Measurements from ENCODE around the gene QSOX1. TPM values are rescaled to one million over a fixed set of nuclear protein-coding genes. Genes with fewer than 3 reads are reported as not detected.
"Not testable (repeated sequence)": the region's sequence is repeated elsewhere in the genome, so short reads cannot be mapped to it uniquely, and the experiment has no call there.

The QSOX1 gene
- total RNA-seq: 58.7 and 62.6 TPM in 2 replicates

GRCh38 chr1:180154325-180155181, at the start of gene QSOX1:
Gene QSOX1 (plus strand): TSS chr1:180154869. CDS start chr1:180154908, 39 bp downstream.
- Mint-ChIP-seq H3K4me1 (ENCODE audit: low read depth) (peaks cover 36% of the 10 kb centered on the region), H3K27ac (peak within 1 kb of the TSS; percentile 90), H3K9me3 (no peaks in the 10 kb centered on the region), H3K27me3 (ENCODE audit: low read depth) (peaks cover 3% of the 10 kb centered on the region), H3K4me3 (ENCODE audit: low read depth) (peak within 1 kb of the TSS; percentile 89), H3K36me3 (ENCODE audit: low read depth) (no peaks in the 10 kb centered on the region)
- intact Hi-C loops (cut with micrococcal nuclease): loop anchor here (1.0 to 10.0 kb wide), 6 partner anchors 23 to 930 kb away; partner anchors contain the start of genes AXDND1, CEP350, IER5 and TOR1AIP1
- peak; percentile 86 for DNase-seq (ENCODE audit: low spot score)

- Mint-ChIP-seq H3K9me3 (no peaks in the 10 kb centered on the region), H3K4me3 (ENCODE audit: low read depth) (no peak overlapping the region), H3K36me3 (ENCODE audit: low read depth) (peaks cover 29% of the 10 kb centered on the region), H3K27ac (no peak overlapping the region), H3K4me1 (ENCODE audit: low read depth) (no peaks in the 10 kb centered on the region), H3K27me3 (ENCODE audit: low read depth) (no peaks in the 10 kb centered on the region)
- intact Hi-C loops (cut with micrococcal nuclease): no loop called here
- DNase-seq (ENCODE audit: low spot score): no peak
Measured at GRCh38 chr1:180112091-180112490, 42.6 kb upstream of the QSOX1 start.

GRCh38 chr1:180112984-180113647, 41.6 kb upstream of the QSOX1 start:
- H3K9me3 Mint-ChIP-seq: no peaks in the 10 kb centered on the region
- no peaks in the 10 kb centered on the region for H3K27me3 Mint-ChIP-seq (ENCODE audit: low read depth)
- no peak overlapping the region for H3K4me3 Mint-ChIP-seq (ENCODE audit: low read depth)
- intact Hi-C loops (cut with micrococcal nuclease): no loop called here
- H3K4me1 Mint-ChIP-seq (ENCODE audit: low read depth): no peaks in the 10 kb centered on the region
- DNase-seq (ENCODE audit: low spot score): no peak
- peaks cover 23% of the 10 kb centered on the region for H3K36me3 Mint-ChIP-seq (ENCODE audit: low read depth)
- H3K27ac Mint-ChIP-seq: no peak overlapping the region

- intact Hi-C loops (cut with micrococcal nuclease): no loop called here
- H3K4me3 Mint-ChIP-seq (ENCODE audit: low read depth): no peak overlapping the region
- no peak for DNase-seq (ENCODE audit: low spot score)
- no peaks in the 10 kb centered on the region for H3K27me3 Mint-ChIP-seq (ENCODE audit: low read depth)
- H3K9me3 Mint-ChIP-seq: no peaks in the 10 kb centered on the region
- H3K36me3 Mint-ChIP-seq (ENCODE audit: low read depth): peaks cover 23% of the 10 kb centered on the region
- H3K4me1 Mint-ChIP-seq (ENCODE audit: low read depth): no peaks in the 10 kb centered on the region
- H3K27ac Mint-ChIP-seq: no peak overlapping the region
Measured at GRCh38 chr1:180114396-180114945, 40.2 kb upstream of the QSOX1 start.

GRCh38 chr1:180116964-180117763, 37.5 kb upstream of the QSOX1 start:
- Mint-ChIP-seq H3K27ac (no peak overlapping the region), H3K36me3 (ENCODE audit: low read depth) (peaks cover 10% of the 10 kb centered on the region), H3K27me3 (ENCODE audit: low read depth) (no peaks in the 10 kb centered on the region), H3K4me1 (ENCODE audit: low read depth) (no peaks in the 10 kb centered on the region), H3K9me3 (no peaks in the 10 kb centered on the region), H3K4me3 (ENCODE audit: low read depth) (no peak overlapping the region)
- intact Hi-C loops (cut with micrococcal nuclease): loop anchor here (5.0 kb wide), 1 partner anchor 50 kb away; no protein-coding TSS in a partner anchor
- no peak for DNase-seq (ENCODE audit: low spot score)

GRCh38 chr1:180117764-180118116, 36.9 kb upstream of the QSOX1 start:
- H3K4me3 Mint-ChIP-seq (ENCODE audit: low read depth): no peak overlapping the region
- DNase-seq (ENCODE audit: low spot score): no peak
- no peaks in the 10 kb centered on the region for H3K4me1 Mint-ChIP-seq (ENCODE audit: low read depth)
- H3K27ac Mint-ChIP-seq: no peak overlapping the region
- no peaks in the 10 kb centered on the region for H3K27me3 Mint-ChIP-seq (ENCODE audit: low read depth)
- no peaks in the 10 kb centered on the region for H3K9me3 Mint-ChIP-seq
- intact Hi-C loops (cut with micrococcal nuclease): loop anchor here (5.0 kb wide), 1 partner anchor 50 kb away; no protein-coding TSS in a partner anchor
- H3K36me3 Mint-ChIP-seq (ENCODE audit: low read depth): peaks cover 4% of the 10 kb centered on the region

- Mint-ChIP-seq H3K9me3 (no peaks in the 10 kb centered on the region), H3K4me1 (ENCODE audit: low read depth) (no peaks in the 10 kb centered on the region), H3K36me3 (ENCODE audit: low read depth) (no peaks in the 10 kb centered on the region), H3K27me3 (ENCODE audit: low read depth) (no peaks in the 10 kb centered on the region), H3K4me3 (ENCODE audit: low read depth) (no peak overlapping the region), H3K27ac (no peak overlapping the region)
- no peak for DNase-seq (ENCODE audit: low spot score)
- intact Hi-C loops (cut with micrococcal nuclease): loop anchor here (5.0 kb wide), 1 partner anchor 47 kb away; no protein-coding TSS in a partner anchor
Measured at GRCh38 chr1:180119837-180120236, 34.8 kb upstream of the QSOX1 start.

GRCh38 chr1:180123463-180123936, 31.2 kb upstream of the QSOX1 start:
- no peaks in the 10 kb centered on the region for H3K27me3 Mint-ChIP-seq (ENCODE audit: low read depth)
- intact Hi-C loops (cut with micrococcal nuclease): no loop called here
- H3K27ac Mint-ChIP-seq: no peak overlapping the region
- DNase-seq (ENCODE audit: low spot score): no peak
- H3K9me3 Mint-ChIP-seq: no peaks in the 10 kb centered on the region
- H3K4me1 Mint-ChIP-seq (ENCODE audit: low read depth): no peaks in the 10 kb centered on the region
- H3K36me3 Mint-ChIP-seq (ENCODE audit: low read depth): no peaks in the 10 kb centered on the region
- no peak overlapping the region for H3K4me3 Mint-ChIP-seq (ENCODE audit: low read depth)

- peaks cover 6% of the 10 kb centered on the region for H3K27me3 Mint-ChIP-seq (ENCODE audit: low read depth)
- H3K4me1 Mint-ChIP-seq (ENCODE audit: low read depth): peaks cover 12% of the 10 kb centered on the region
- intact Hi-C loops (cut with micrococcal nuclease): loop anchor here (1.0 kb wide), 1 partner anchor 24 kb away; the partner anchor contains the start of gene QSOX1
- no peaks in the 10 kb centered on the region for H3K36me3 Mint-ChIP-seq (ENCODE audit: low read depth)
- no peak overlapping the region for H3K4me3 Mint-ChIP-seq (ENCODE audit: low read depth)
- H3K9me3 Mint-ChIP-seq: no peaks in the 10 kb centered on the region
- DNase-seq (ENCODE audit: low spot score): no peak
- H3K27ac Mint-ChIP-seq: no peak overlapping the region
Measured at GRCh38 chr1:180130651-180131050, 24.0 kb upstream of the QSOX1 start.

GRCh38 chr1:180131510-180131909, 23.2 kb upstream of the QSOX1 start:
- no peak overlapping the region for H3K4me3 Mint-ChIP-seq (ENCODE audit: low read depth)
- peaks cover 12% of the 10 kb centered on the region for H3K4me1 Mint-ChIP-seq (ENCODE audit: low read depth)
- no peak for DNase-seq (ENCODE audit: low spot score)

GRCh38 chr1:180133193-180133592, 21.5 kb upstream of the QSOX1 start:
- Mint-ChIP-seq H3K4me1 (ENCODE audit: low read depth) (peaks cover 12% of the 10 kb centered on the region), H3K27me3 (ENCODE audit: low read depth) (peaks cover 21% of the 10 kb centered on the region), H3K4me3 (ENCODE audit: low read depth) (no peak overlapping the region), H3K36me3 (ENCODE audit: low read depth) (no peaks in the 10 kb centered on the region), H3K9me3 (no peaks in the 10 kb centered on the region), H3K27ac (no peak overlapping the region)
- DNase-seq (ENCODE audit: low spot score): no peak
- intact Hi-C loops (cut with micrococcal nuclease): no loop called here

More at GRCh38 chr1:180131510-180131909, 23.2 kb upstream of the QSOX1 start:
- Mint-ChIP-seq H3K27me3 (ENCODE audit: low read depth) (peaks cover 12% of the 10 kb centered on the region), H3K36me3 (ENCODE audit: low read depth) (no peaks in the 10 kb centered on the region), H3K27ac (peak overlapping the region; percentile 45), H3K9me3 (no peaks in the 10 kb centered on the region)
- intact Hi-C loops (cut with micrococcal nuclease): loop anchor here (1.0 kb wide), 1 partner anchor 23 kb away; the partner anchor contains the start of gene QSOX1

- H3K27ac Mint-ChIP-seq; H3K4me3 Mint-ChIP-seq (ENCODE audit: low read depth); H3K36me3 Mint-ChIP-seq (ENCODE audit: low read depth); H3K9me3 Mint-ChIP-seq; intact Hi-C loops (cut with micrococcal nuclease); DNase-seq (ENCODE audit: low spot score): not testable (repeated sequence)
- H3K27me3 Mint-ChIP-seq (ENCODE audit: low read depth): peaks cover 23% of the 10 kb centered on the region
- peaks cover 12% of the 10 kb centered on the region for H3K4me1 Mint-ChIP-seq (ENCODE audit: low read depth)
Measured at GRCh38 chr1:180133688-180134087, 21.0 kb upstream of the QSOX1 start.

All from activated T-helper 2 cell treated with anti-CD3 and anti-CD28 coated beads, Interferon-gamma antibody, Interleukin-2, Interleukin-4, amounts not matched to agents 10 μg/mL and 5 μg/mL and 100 μg/mL, durations not matched to agents 14 hours and 24 hours and 36 hours (primary cell).